ENCODE data around the gene ATF6B.
"Not testable (repeated sequence)": the region's sequence is repeated elsewhere in the genome, so short reads cannot be mapped to it uniquely, and the experiment has no call there.

The ATF6B gene

GRCh38 chr6:32146687-32147086, 18.6 kb upstream of the ATF6B start:
- Histone ChIP-seq H3K9me3 (ENCODE audit: control insufficient read depth in 1 of 2, low read length in 2 of 2) (no peaks in the 10 kb centered on the region), H3K4me3 (ENCODE audit: low read depth in 1 of 2, low read length in 2 of 2) (no peak overlapping the region), H3K27me3 (ENCODE audit: low read depth, low read length) (peaks cover 3% of the 10 kb centered on the region), H3K36me3 (ENCODE audit: control insufficient read depth in 1 of 2, insufficient read depth in 2 of 2, low read length in 2 of 2) (peaks cover 0 to 8% of the 10 kb centered on the region in 2 donors), H3K27ac (ENCODE audit: low read length) (no peak overlapping the region), H3K4me1 (ENCODE audit: control insufficient read depth in 1 of 2, insufficient read depth in 2 of 2, low read length in 2 of 2) (peaks cover 0 to 18% of the 10 kb centered on the region in 2 donors)

GRCh38 chr6:32146287-32146686, 18.2 kb upstream of the ATF6B start:
- H3K9me3 ChIP-seq (ENCODE audit: control insufficient read depth in 1 of 2, low read length in 2 of 2): no peaks in the 10 kb centered on the region
- H3K36me3 ChIP-seq (ENCODE audit: control insufficient read depth in 1 of 2, insufficient read depth in 2 of 2, low read length in 2 of 2): peaks cover 0 to 8% of the 10 kb centered on the region in 2 donors
- peaks cover 3% of the 10 kb centered on the region for H3K27me3 ChIP-seq (ENCODE audit: low read depth, low read length)
- peaks cover 0 to 15% of the 10 kb centered on the region in 2 donors for H3K4me1 ChIP-seq (ENCODE audit: control insufficient read depth in 1 of 2, insufficient read depth in 2 of 2, low read length in 2 of 2)
- no peak overlapping the region for H3K27ac ChIP-seq (ENCODE audit: low read length)
- no peak overlapping the region for H3K4me3 ChIP-seq (ENCODE audit: low read depth in 1 of 2, low read length in 2 of 2)

- H3K9me3 ChIP-seq (ENCODE audit: control insufficient read depth in 1 of 2, low read length in 2 of 2); H3K36me3 ChIP-seq (ENCODE audit: control insufficient read depth in 1 of 2, insufficient read depth in 2 of 2, low read length in 2 of 2); H3K27ac ChIP-seq (ENCODE audit: low read length); H3K4me1 ChIP-seq (ENCODE audit: control insufficient read depth in 1 of 2, insufficient read depth in 2 of 2, low read length in 2 of 2); H3K27me3 ChIP-seq (ENCODE audit: low read depth, low read length); H3K4me3 ChIP-seq (ENCODE audit: low read depth in 1 of 2, low read length in 2 of 2): not testable (repeated sequence)
These were observed 16.2 kb upstream of the ATF6B start for GRCh38 chr6:32144238-32144637.

GRCh38 chr6:32140420-32141046, 12.5 kb upstream of the ATF6B start:
- Histone ChIP-seq H3K36me3 (ENCODE audit: control insufficient read depth in 1 of 2, insufficient read depth in 2 of 2, low read length in 2 of 2) (no peaks in the 10 kb centered on the region), H3K9me3 (ENCODE audit: control insufficient read depth in 1 of 2, low read length in 2 of 2) (no peaks in the 10 kb centered on the region), H3K27me3 (ENCODE audit: low read depth, low read length) (no peaks in the 10 kb centered on the region), H3K27ac (ENCODE audit: low read length) (no peak overlapping the region), H3K4me1 (ENCODE audit: control insufficient read depth in 1 of 2, insufficient read depth in 2 of 2, low read length in 2 of 2) (no peaks in the 10 kb centered on the region), H3K4me3 (ENCODE audit: low read depth in 1 of 2, low read length in 2 of 2) (no peak overlapping the region)

GRCh38 chr6:32139590-32139989, 11.5 kb upstream of the ATF6B start:
- H3K27me3 ChIP-seq (ENCODE audit: low read depth, low read length): no peaks in the 10 kb centered on the region
- H3K36me3 ChIP-seq (ENCODE audit: control insufficient read depth in 1 of 2, insufficient read depth in 2 of 2, low read length in 2 of 2): no peaks in the 10 kb centered on the region
- no peaks in the 10 kb centered on the region for H3K9me3 ChIP-seq (ENCODE audit: control insufficient read depth in 1 of 2, low read length in 2 of 2)
- H3K27ac ChIP-seq (ENCODE audit: low read length): no peak overlapping the region
- H3K4me3 ChIP-seq (ENCODE audit: low read depth in 1 of 2, low read length in 2 of 2): no peak overlapping the region
- no peaks in the 10 kb centered on the region for H3K4me1 ChIP-seq (ENCODE audit: control insufficient read depth in 1 of 2, insufficient read depth in 2 of 2, low read length in 2 of 2)

- Histone ChIP-seq H3K27ac (ENCODE audit: low read length) (no peak overlapping the region), H3K9me3 (ENCODE audit: control insufficient read depth in 1 of 2, low read length in 2 of 2) (no peaks in the 10 kb centered on the region), H3K4me1 (ENCODE audit: control insufficient read depth in 1 of 2, insufficient read depth in 2 of 2, low read length in 2 of 2) (no peaks in the 10 kb centered on the region), H3K27me3 (ENCODE audit: low read depth, low read length) (no peaks in the 10 kb centered on the region), H3K36me3 (ENCODE audit: control insufficient read depth in 1 of 2, insufficient read depth in 2 of 2, low read length in 2 of 2) (no peaks in the 10 kb centered on the region), H3K4me3 (ENCODE audit: low read depth in 1 of 2, low read length in 2 of 2) (no peak overlapping the region)
These were observed 9.4 kb upstream of the ATF6B start for GRCh38 chr6:32137454-32137853.

- no peaks in the 10 kb centered on the region for H3K27me3 ChIP-seq (ENCODE audit: low read depth, low read length)
- H3K27ac ChIP-seq (ENCODE audit: low read length): no peak overlapping the region
- H3K4me3 ChIP-seq (ENCODE audit: low read depth in 1 of 2, low read length in 2 of 2): no peak overlapping the region
- no peaks in the 10 kb centered on the region for H3K36me3 ChIP-seq (ENCODE audit: control insufficient read depth in 1 of 2, insufficient read depth in 2 of 2, low read length in 2 of 2)
- H3K4me1 ChIP-seq (ENCODE audit: control insufficient read depth in 1 of 2, insufficient read depth in 2 of 2, low read length in 2 of 2): peaks cover 8 to 11% of the 10 kb centered on the region in 2 donors
- no peaks in the 10 kb centered on the region for H3K9me3 ChIP-seq (ENCODE audit: control insufficient read depth in 1 of 2, low read length in 2 of 2)
These were observed 5.7 kb upstream of the ATF6B start for GRCh38 chr6:32133786-32134185.

GRCh38 chr6:32132110-32132509, 4.1 kb upstream of the ATF6B start:
- no peaks in the 10 kb centered on the region for H3K9me3 ChIP-seq (ENCODE audit: control insufficient read depth in 1 of 2, low read length in 2 of 2)

GRCh38 chr6:32131439-32131948, 3.4 kb upstream of the ATF6B start:
- Histone ChIP-seq H3K27me3 (ENCODE audit: low read depth, low read length) (no peaks in the 10 kb centered on the region), H3K4me3 (ENCODE audit: low read depth in 1 of 2, low read length in 2 of 2) (no peak overlapping the region), H3K9me3 (ENCODE audit: control insufficient read depth in 1 of 2, low read length in 2 of 2) (no peaks in the 10 kb centered on the region), H3K36me3 (ENCODE audit: control insufficient read depth in 1 of 2, insufficient read depth in 2 of 2, low read length in 2 of 2) (peaks cover 0 to 5% of the 10 kb centered on the region in 2 donors), H3K27ac (ENCODE audit: low read length) (no peak overlapping the region), H3K4me1 (ENCODE audit: control insufficient read depth in 1 of 2, insufficient read depth in 2 of 2, low read length in 2 of 2) (peaks cover 21 to 28% of the 10 kb centered on the region in 2 donors)

More at GRCh38 chr6:32132110-32132509, 4.1 kb upstream of the ATF6B start:
- H3K27me3 ChIP-seq (ENCODE audit: low read depth, low read length): no peaks in the 10 kb centered on the region
- no peaks in the 10 kb centered on the region for H3K36me3 ChIP-seq (ENCODE audit: control insufficient read depth in 1 of 2, insufficient read depth in 2 of 2, low read length in 2 of 2)
- no peak overlapping the region for H3K27ac ChIP-seq (ENCODE audit: low read length)
- H3K4me3 ChIP-seq (ENCODE audit: low read depth in 1 of 2, low read length in 2 of 2): no peak overlapping the region
- H3K4me1 ChIP-seq (ENCODE audit: control insufficient read depth in 1 of 2, insufficient read depth in 2 of 2, low read length in 2 of 2): peaks cover 16 to 22% of the 10 kb centered on the region in 2 donors

- no peaks in the 10 kb centered on the region for H3K27me3 ChIP-seq (ENCODE audit: low read depth, low read length)
- peaks cover 21 to 35% of the 10 kb centered on the region in 2 donors for H3K4me1 ChIP-seq (ENCODE audit: control insufficient read depth in 1 of 2, insufficient read depth in 2 of 2, low read length in 2 of 2)
- H3K4me3 ChIP-seq (ENCODE audit: low read depth in 1 of 2, low read length in 2 of 2): peak overlapping the region; percentile 84 to 97
- peak overlapping the region; percentile 94 for H3K27ac ChIP-seq (ENCODE audit: low read length)
- no peaks in the 10 kb centered on the region for H3K9me3 ChIP-seq (ENCODE audit: control insufficient read depth in 1 of 2, low read length in 2 of 2)
- peaks cover 6 to 19% of the 10 kb centered on the region in 2 donors for H3K36me3 ChIP-seq (ENCODE audit: control insufficient read depth in 1 of 2, insufficient read depth in 2 of 2, low read length in 2 of 2)
These were observed 1.4 kb upstream of the ATF6B start for GRCh38 chr6:32129297-32130088.

- peaks cover 21 to 35% of the 10 kb centered on the region in 2 donors for H3K4me1 ChIP-seq (ENCODE audit: control insufficient read depth in 1 of 2, insufficient read depth in 2 of 2, low read length in 2 of 2)
- no peaks in the 10 kb centered on the region for H3K9me3 ChIP-seq (ENCODE audit: control insufficient read depth in 1 of 2, low read length in 2 of 2)
- H3K27ac ChIP-seq (ENCODE audit: low read length): peak overlapping the region; percentile 94
- no peaks in the 10 kb centered on the region for H3K27me3 ChIP-seq (ENCODE audit: low read depth, low read length)
- peaks cover 6 to 24% of the 10 kb centered on the region in 2 donors for H3K36me3 ChIP-seq (ENCODE audit: control insufficient read depth in 1 of 2, insufficient read depth in 2 of 2, low read length in 2 of 2)
- peak overlapping the region; percentile 97 to 99 for H3K4me3 ChIP-seq (ENCODE audit: low read depth in 1 of 2, low read length in 2 of 2)
These were observed 778 bp upstream of the ATF6B start for GRCh38 chr6:32128751-32129296.
